OCI-M2 (cell line): ENCODE measurements around the gene FEZF2.

Experiments
- DNase-seq: peaks from one replicate; lab custom pipeline; 2025; ENCODE audit not compliant: unreplicated experiment; lab: John Stamatoyannopoulos, UW

Gene FEZF2

GRCh38 chr3:62373215-62373614 is at the start of gene FEZF2:
Gene FEZF2 (minus strand): TSS chr3:62373550. CDS start chr3:62372868, 682 bp downstream.
- no peak for DNase-seq

- DNase-seq: no peak
Measured at GRCh38 chr3:62421207-62421606, 47.9 kb upstream of the FEZF2 start.

- no peak for DNase-seq
Measured at GRCh38 chr3:62416144-62416543, 42.8 kb upstream of the FEZF2 start.

DNA sequence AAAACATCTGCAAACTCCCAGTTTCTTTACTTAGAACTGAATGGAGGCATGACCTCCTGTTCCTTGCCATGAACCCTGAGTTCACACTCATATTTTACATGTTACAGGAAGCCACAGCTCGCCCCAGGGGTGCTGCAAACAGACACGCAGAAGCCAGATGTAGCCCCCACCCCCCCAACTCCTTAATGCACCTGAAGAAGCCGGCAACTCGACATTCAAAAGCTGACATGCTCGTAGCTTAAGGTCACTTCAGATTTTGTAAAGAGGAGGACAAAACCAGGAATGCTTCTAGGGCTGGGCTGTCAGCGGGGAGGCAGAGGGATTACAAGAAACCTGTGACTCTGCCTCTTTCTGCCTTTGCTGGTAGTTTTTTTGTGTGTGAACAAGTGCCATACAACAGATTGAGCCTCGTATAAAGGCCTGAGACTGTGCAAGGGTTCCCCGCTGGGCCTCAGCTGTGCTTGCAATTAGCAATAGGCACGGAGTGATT is 42.0 kb upstream of the FEZF2 start:
- DNase-seq: no peak

DNA sequence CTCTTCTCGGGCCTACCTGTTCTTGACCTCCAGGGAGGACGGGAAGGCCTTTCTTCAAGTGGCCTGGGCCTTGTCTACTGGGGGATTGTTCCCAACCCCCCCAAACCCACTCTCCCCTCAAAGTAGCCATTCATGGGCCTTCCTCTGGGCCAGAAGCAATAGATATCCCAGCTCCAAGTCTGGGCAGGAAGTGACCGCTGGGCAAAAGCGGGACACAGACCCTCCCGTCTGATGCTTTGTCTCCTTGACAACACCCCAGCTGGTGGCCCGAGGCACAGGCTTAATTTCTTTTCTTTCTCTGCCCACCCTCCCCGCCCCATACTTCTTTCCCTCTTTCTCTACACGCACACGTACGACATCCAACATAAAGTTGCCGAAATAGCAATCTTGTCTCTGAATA is 41.4 kb upstream of the FEZF2 start:
- DNase-seq: no peak

DNA sequence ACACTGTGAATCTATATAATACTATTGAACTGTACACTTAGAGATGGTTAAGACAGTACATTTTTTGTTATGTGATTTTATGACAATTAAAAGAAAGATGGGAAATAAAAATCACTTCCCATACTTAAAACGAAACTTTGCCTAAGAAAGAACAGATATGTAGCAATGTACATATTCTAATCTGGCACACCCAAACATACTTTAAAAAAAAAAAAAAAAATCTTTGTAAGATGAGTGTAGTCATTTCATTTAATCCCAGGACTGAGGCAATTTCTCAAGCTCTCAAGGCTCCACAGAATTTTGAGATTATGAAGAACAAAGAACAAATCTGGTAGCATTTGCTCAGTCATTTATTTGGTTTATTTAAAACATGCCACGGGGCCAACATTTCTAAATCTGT is 40.3 kb upstream of the FEZF2 start:
- no peak for DNase-seq

- DNase-seq: no peak
Measured at GRCh38 chr3:62406945-62407344, 33.6 kb upstream of the FEZF2 start.

- DNase-seq: no peak
Measured at GRCh38 chr3:62405566-62405965, 32.2 kb upstream of the FEZF2 start.

- DNase-seq: no peak
Measured at GRCh38 chr3:62405135-62405534, 31.8 kb upstream of the FEZF2 start.

DNA sequence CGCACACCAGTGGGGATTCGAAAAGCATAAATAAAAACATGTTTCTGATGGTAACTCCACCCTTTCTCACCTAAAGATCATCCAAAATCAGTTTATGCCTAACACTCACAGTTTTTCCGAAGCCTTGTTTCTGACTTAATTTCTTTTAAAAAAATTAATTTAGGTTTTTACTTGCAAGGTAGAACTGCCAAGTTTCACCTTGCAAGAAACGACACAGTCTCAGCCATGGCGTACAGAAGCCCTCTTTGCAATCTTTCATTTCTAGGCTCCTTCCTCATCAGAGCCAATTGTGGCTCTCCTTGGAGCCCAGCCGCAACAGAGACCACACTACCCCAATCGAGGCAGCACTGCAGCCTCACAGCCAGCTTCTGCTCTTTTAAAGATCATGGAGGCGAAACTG is 31.0 kb upstream of the FEZF2 start:
- no peak for DNase-seq

- no peak for DNase-seq
Measured at GRCh38 chr3:62403765-62404164, 30.4 kb upstream of the FEZF2 start.

- DNase-seq: no peak
Measured at GRCh38 chr3:62392626-62393292, 19.4 kb upstream of the FEZF2 start.

GRCh38 chr3:62387251-62387650 is 13.9 kb upstream of the FEZF2 start:
- no peak for DNase-seq

DNA sequence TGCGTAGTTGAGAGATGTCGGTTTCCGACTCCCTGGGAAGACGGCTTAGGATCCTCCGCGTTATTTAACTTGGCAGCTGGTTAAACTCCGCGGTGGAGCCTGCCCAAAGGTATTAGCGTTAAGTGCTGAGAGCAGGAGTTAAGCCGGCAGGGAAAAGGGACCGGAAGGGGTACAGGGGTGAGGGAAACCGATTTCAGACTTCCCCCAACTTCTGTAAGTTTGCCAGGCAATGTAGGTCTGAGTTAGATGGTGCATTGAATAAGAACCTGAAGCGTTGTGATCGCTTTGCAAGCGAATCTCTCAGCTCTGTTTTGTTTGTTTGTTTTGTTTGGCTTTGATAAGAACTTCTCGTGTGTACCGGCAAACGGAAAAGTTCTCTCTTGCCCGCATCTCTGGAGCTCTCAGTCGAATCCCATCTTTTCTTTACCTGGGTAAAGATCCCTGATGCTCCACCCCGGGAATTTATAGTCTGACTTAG is 6.0 kb upstream of the FEZF2 start:
- no peak for DNase-seq

GRCh38 chr3:62378921-62379320 is 5.6 kb upstream of the FEZF2 start:
- no peak for DNase-seq

GRCh38 chr3:62378311-62378789 is 5.0 kb upstream of the FEZF2 start:
- DNase-seq: no peak

DNA sequence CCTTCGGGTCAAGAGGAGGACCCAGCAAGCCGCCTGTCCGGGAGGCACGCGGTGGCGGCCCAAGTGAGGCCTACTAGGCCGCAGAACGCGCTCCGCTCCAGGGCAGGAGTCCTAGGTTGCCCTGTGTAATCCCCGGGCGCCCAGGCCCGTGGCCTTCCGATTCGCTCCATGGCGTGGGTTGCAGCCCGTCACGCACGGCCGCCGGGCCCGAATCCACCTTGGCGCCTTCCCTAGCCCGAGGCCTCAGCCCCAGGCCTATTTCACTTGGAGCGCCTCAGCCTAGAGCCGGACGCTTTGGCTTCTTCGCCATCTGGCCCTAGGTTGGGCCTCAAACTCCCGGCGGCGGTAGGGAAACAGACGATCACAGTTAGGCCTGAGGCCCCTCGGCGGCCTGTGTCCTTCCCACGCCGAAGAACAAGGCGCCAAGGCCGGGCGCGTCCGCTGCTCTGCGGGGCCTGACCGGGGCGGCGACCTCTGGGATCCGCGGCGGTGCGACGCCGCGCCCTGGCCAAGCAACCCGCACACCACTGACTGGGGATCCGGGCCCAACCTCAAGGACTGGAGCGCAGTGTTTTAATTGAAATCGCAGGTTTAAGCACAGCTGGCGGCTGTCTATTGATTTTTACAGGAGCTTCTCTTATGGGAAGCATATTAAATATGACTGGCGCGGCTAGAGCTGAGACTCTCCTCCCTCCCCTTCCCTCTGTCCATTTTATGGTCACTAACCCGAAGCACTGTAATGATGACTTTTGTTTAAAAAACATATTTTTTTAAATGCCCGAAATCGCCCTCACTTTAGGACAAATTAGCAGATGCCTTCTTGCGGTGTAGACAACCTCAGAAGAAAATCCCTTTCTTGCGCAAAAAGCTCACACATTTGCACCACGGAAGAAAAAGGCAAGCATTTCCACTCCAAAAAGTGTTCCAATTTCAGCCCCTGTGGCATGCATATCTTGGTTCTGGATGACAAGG is 3.8 kb upstream of the FEZF2 start:
- no peak for DNase-seq

GRCh38 chr3:62376454-62376720 is 3.0 kb upstream of the FEZF2 start:
- no peak for DNase-seq

GRCh38 chr3:62375655-62376453 is 2.5 kb upstream of the FEZF2 start:
- no peak for DNase-seq

- DNase-seq: no peak
Measured at GRCh38 chr3:62374341-62375218, 1.2 kb upstream of the FEZF2 start.
